CD4-positive, alpha-beta T cell treated with Interleukin-1 beta for 1 hour (primary cell): ENCODE results near the gene PPP1R9A.
"Not testable (repeated sequence)": the region's sequence is repeated elsewhere in the genome, so short reads cannot be mapped to it uniquely, and the experiment has no call there.

Experiments used
- DNase-seq, 2 donors: peaks; one replicate each; pipeline ENCODE4 v3.0.0-alpha.2; 2020 to 2022

PPP1R9A gene

DNA sequence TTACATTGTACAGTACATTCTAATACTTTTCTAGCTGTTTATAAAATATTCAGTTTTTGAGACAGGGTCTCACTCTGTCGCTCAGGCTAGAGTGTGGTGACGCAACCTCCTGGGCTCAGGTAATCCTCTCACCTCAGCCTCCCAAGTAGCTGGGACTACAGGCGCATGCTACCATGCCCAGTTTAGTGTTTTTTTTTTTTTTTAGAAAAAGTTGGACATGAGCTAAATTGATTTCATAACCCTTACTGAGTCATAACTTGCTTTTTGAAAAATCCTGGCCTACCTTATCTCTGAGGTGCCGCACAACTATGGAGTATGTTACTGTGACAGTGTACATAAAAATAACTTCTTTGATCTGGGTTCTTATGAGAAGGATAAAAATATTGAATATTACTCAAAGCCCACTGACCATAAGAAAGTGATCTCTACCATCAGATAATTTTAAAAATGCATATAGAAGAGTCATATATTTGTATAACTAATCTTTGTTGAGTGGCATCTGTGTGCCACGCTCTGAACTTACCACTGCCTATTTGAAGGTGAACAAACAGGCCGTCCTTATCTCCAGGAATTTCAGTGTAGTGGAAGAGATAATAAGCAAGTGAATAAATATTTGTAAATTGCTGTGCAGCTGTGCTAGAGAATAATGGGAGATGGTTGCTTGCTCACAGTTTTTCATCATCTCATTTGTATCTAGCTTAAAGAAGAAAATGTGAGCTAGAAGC, 73.2 kb downstream of the PPP1R9A start:
- DNase-seq: no peak

GRCh38 chr7:94995921-94996320, 88.5 kb downstream of the PPP1R9A start:
- DNase-seq: no peak

DNA sequence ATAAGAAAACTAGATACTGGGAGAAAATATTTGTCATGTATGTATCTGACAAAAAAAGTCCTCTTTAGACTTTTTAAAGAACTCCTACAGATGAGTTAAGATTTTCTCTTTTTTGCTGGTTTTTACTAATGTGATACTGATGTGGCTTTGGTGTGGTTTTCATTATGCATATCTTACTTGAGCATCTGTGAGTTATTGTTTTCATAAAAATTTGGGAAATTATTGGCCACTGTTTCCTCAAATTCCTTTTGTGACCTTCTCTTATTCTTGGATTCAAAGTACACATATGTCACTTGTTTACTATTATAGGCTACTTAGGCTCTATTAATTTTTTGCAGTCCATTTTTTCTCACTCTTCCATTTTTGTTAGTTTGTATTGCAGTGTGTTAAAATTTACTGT, 89.0 kb downstream of the PPP1R9A start:
- DNase-seq: no peak

DNA sequence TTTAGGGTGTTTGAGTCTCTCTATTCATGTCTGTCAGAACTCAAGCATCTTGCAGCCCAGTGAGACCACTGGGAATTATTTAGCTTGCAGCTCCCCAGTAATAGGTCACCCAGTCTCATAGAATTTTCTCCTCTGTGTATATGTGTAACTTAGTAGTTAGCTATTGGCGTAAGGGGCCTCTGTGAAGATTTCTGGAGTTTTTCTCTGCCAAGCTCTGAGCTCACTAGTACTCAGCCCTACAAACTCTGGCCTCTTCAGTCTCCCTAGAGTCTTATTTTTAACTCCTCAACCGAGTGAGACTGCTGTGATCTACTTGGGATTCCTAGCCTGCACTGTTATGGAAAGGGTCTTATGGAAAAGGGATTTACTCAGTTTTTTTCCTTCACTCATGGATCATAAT, 90.2 kb downstream of the PPP1R9A start:
- no peak for DNase-seq

- DNase-seq: no peak
Measured at GRCh38 chr7:94998266-94999068, 91.1 kb downstream of the PPP1R9A start.

DNA sequence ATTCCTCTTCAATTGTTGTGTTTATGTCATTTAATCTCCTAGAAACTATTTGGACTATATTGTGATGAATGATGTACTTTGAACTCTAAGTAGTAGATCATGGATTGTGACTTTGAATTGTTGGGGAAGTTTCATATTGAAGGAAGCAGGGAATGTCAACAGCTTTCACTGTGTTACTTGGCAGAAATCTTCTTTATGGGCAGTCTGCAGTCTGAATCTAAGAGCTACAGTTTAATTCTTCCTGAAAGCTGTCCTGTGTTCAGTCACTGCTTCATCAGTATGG, 91.6 kb downstream of the PPP1R9A start:
- no peak for DNase-seq

- DNase-seq: not testable (repeated sequence)
Measured at GRCh38 chr7:94999601-95000000, 92.2 kb downstream of the PPP1R9A start.

DNA sequence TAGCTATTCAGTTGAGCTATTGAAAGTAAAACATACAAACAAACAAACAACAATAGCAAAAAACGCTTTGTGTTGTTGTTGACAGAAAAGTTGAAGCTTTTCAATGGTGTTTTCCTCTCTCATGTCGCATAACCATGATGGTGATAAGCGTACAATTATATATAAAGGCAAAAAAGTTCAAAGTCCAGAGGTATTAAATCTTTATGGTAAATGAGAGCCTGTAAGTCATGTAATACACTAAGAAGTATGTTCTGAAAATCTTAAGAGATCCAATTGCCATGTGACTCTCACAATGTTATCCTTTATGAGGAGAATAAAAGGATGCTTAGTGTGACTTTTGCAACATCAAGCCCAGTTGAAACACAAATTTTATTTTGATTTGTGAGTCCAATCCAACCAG, 93.9 kb downstream of the PPP1R9A start:
- DNase-seq: no peak

DNA sequence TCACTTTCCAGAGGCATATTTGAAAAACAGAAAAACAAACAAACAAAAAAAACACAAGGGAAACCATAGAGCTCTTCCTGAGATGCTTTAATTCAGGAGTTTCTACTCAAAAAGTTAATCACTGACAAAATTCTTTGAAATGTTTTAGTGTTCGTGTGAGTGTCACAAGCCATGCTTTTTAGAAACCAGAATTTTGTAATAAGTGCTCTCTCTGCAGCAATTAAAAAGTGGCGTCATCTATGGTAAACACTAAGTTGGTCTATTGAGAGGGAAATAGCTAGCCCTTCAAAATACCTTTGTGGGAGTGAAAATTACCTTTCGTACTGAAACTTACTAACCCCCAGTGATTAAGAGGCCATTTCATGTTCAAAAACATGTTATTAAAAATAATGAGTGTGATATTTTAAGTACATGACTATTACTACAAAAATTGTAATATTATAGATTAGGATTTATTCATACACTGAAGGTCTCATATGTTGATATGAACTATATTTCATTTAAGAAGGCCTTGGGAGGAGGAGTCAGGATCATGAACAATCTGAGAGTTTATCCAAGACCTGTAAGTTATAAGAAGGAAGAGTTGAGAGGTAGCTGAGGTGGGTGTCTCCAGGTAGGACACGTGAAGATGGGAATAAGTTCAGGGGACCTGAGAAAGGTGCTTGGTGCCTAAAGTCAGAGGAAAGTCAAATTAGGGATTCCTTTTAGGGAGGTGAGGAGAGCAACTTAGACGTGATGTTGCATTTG, 94.6 kb downstream of the PPP1R9A start:
- DNase-seq: no peak

DNA sequence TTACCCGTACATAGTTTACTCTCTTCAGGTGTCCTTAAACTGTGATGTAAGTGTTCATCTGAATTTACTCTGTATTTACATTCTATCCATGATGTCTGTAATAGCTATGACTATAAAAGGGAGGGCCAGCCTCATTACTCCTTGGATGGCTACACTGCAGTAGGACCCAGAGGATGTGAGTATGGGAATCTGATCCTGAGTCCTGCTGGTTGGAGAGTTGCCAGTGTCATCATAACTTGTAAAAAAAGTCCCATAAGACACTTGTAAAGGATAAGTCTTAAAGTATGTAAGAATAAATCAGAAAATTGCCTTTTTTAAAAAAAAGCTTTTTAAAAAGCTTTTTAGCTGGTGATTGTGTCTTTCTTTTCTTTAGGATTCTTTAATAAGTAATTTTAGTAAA, 95.4 kb downstream of the PPP1R9A start:
- no peak for DNase-seq

- no peak for DNase-seq
Measured at GRCh38 chr7:95004618-95005247, 97.3 kb downstream of the PPP1R9A start.

- no peak for DNase-seq
Measured at GRCh38 chr7:95006010-95006409, 98.6 kb downstream of the PPP1R9A start.

DNA sequence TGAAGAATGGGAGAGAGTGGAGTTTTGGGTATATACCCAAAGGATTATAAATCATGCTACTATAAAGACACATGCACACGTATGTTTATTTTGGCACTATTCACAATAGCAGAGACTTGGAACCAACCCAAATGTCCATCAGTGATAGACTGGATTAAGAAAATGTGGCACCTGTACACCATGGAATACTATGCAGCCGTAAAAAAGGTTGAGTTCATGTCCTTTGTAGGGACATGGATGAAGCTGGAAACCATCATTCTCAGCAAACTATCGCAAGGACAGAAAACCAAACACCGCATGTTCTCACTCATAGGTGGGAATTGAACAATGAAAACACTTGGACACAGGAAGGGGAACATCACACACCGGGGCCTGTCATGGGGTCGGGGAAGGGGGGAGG, 101.4 kb downstream of the PPP1R9A start:
- DNase-seq: not testable (repeated sequence)

DNA sequence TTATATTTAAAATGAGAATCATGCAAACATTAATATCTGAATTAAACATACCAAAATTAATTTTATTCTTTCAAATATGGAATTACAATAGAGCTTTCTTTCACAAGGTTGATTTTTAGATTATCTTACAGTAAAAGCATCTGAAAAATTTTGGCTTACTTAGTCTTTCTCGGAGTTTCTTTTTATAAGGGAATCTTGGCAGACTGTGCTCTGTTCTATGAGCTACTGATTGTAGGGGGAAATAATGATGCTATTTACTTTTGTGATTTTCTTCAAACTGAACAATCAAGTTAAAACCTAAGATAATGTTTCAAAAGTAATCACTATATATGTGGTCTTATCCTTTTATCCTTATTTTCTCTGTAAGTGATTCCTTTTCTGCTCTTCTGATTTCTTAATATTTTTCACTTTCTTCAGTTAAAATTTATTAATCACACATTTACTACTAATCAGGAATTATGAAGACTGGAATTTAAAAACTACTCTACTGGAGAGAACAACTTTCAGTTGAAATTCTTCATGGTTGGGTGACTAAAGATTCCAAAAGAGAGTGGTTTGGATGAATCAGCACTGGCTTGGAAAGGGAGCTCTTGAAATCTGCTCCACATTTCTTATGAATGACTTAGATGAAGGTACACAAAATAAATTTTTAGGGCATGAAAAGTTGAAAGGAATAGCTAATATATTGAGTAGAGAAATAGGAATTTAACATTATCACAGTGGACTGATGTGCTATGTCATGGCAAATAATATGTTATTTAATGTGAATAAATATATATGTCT, 103.9 kb downstream of the PPP1R9A start:
- no peak for DNase-seq

GRCh38 chr7:95011995-95012394, 104.6 kb downstream of the PPP1R9A start:
- no peak for DNase-seq

DNA sequence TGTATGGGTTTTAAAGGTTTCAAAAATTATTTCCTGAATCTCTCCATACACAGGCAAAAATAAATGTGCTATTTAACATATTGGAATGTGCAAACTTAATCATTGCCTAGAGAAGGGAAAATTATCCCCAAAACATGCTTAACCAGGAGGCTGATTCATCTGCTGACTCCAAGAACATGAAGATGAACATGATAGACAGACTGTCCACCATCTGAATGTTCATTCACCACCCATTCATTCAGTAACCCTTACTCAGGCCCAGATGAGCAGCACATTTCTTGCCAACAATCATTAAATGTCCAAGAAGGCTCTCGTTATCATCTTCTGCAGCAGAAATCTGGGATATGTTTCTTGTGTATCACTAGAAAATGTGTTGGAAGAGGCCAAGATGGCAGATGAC, 110.6 kb downstream of the PPP1R9A start:
- no peak for DNase-seq

GRCh38 chr7:95026018-95026417, 118.6 kb downstream of the PPP1R9A start:
- DNase-seq: no peak

- no peak for DNase-seq
Measured at GRCh38 chr7:95026421-95027072, 119.2 kb downstream of the PPP1R9A start.

DNA sequence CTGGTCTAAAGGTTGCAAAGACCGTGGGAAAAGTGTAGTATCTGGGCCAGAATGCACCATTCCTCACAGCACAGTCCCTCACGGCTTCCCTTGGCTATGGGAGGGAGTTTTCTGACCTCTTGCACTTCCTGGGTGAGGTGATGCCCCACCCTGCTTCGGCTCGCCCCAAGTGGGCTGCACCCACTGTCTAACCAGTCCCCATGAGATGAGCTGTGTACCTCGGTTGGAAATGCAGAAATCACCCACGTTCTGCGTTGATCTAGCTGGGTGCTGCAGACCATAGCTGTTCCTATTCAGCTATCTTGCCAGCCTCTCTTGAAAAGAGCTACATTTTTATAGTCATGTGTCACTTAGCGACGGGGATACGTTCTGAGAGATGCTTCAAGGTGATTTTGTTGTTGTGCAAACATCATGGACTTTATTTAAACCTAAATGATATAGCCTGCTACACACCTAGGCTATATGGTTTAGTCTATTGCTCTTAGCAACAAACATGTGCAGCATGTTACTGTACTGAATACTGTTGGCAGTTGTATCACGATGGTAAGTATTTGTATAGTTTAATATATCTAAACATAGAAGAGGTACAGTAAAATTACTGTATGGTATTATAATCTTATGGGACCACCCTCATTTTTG, 120.0 kb downstream of the PPP1R9A start:
- DNase-seq: no peak

- no peak for DNase-seq
Measured at GRCh38 chr7:95028683-95029082, 121.3 kb downstream of the PPP1R9A start.

DNA sequence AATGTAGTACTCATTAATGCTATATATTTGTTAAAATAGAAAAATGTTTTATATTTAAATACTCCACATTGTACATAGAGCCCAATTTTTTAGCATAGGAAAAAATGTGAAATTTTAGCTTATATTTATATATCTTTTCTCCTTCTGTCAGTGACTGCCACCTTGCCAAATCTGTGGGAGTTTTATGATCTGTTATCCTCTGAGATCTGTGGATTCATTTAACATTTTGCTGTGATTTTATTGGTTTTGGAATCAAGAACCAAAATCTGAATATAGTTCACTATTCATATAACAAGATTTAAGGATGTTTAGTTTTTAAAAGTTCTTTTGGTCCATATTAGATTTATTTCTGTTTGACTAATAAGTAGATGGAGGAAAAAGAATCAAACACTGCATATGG, 127.9 kb downstream of the PPP1R9A start:
- no peak for DNase-seq

DNA sequence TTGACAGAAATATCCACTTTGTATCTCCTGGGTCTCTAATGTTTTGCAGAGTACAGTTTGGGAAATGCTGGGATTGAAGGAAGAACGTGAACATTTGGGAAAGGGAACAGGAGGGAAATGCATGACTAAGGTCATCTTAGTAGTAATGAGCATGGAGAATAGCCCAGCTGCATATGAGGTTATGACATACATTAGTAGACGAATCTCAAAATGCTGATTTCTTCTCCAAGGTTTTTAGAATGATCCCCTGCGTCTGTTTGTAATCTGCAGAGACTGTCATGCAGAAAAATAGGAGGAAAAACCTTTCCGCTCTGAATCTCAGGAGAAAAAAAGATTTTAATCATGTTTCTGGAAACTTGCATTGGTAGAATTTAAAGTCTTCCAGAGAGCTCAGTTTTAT, 133.6 kb downstream of the PPP1R9A start:
- DNase-seq: no peak
